ENCODE measurements around the gene AP5Z1. TPM values are rescaled to one million over a fixed set of nuclear protein-coding genes. Genes with fewer than 3 reads are reported as not detected.

AP5Z1 gene
- total RNA-seq, 2 donors from 2014 or later, result 38.1 to 39.0 TPM

DNA sequence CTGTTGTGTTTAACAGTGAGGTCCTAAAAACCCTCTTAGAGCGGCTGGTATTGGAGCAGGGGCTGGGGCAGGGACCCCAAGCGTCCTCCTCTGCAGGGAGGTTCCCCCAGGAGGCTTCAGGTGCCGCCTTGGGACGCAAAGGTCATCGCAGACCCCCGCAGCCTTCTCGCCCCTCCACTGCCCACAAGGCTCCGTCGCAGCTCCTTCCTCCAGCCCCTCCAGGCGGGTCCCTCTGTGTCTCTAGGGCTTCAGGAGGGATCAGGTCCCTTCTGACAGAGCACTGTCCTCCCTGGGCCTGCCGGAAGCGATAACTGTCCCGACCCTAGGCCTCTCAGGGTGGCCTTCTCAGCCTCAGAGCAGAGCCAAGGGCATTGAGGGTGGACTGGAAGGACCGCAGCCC is 26.1 kb upstream of the AP5Z1 start:
- no peaks in the 10 kb centered on the region for H3K27me3 Mint-ChIP-seq (ENCODE audit: low read depth)
- no peaks in the 10 kb centered on the region for H3K9me3 Mint-ChIP-seq
- ATAC-seq (replicated peaks in 1 of 2) (no peak), DNase-seq (no peak)
- peak overlapping the region; percentile 94 for H3K27ac Mint-ChIP-seq
- peaks cover 63% of the 10 kb centered on the region for H3K4me1 Mint-ChIP-seq (ENCODE audit: low read depth)
- peaks cover 3 to 18% of the 10 kb centered on the region in 2 donors for H3K36me3 Mint-ChIP-seq (ENCODE audit: insufficient read depth in 2 of 2)
- peak overlapping the region in 1 of 2 donors; percentile 18 for H3K4me3 Mint-ChIP-seq

DNA sequence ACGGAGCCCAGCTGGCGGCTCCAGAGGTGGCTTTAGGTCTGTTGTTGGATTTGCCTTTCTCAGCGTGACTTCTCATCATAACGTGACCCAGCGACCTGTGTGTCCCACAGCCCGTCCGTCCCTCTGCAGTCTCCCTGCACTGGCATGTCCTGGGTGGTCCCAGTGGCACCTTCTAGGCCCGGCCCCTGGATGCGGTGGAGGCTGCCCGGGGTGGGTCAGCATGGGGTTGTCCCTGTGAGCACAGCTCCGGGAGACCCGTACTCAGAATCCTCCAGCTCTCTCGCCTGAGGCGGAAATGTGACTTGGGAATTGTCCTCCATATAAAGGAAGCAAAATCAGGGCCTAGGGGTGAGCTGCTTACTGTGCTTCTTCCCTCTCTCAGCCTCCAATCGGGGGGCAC is 25.6 kb upstream of the AP5Z1 start:
- no peak overlapping the region for H3K27ac Mint-ChIP-seq
- H3K4me3 Mint-ChIP-seq, result no peak overlapping the region
- H3K27me3 Mint-ChIP-seq (ENCODE audit: low read depth), result no peaks in the 10 kb centered on the region
- no peaks in the 10 kb centered on the region for H3K9me3 Mint-ChIP-seq
- ATAC-seq (replicated peaks in 1 of 2) (no peak), DNase-seq (no peak)
- H3K4me1 Mint-ChIP-seq (ENCODE audit: low read depth), result peaks cover 58% of the 10 kb centered on the region
- peaks cover 3 to 16% of the 10 kb centered on the region in 2 donors for H3K36me3 Mint-ChIP-seq (ENCODE audit: insufficient read depth in 2 of 2)

DNA sequence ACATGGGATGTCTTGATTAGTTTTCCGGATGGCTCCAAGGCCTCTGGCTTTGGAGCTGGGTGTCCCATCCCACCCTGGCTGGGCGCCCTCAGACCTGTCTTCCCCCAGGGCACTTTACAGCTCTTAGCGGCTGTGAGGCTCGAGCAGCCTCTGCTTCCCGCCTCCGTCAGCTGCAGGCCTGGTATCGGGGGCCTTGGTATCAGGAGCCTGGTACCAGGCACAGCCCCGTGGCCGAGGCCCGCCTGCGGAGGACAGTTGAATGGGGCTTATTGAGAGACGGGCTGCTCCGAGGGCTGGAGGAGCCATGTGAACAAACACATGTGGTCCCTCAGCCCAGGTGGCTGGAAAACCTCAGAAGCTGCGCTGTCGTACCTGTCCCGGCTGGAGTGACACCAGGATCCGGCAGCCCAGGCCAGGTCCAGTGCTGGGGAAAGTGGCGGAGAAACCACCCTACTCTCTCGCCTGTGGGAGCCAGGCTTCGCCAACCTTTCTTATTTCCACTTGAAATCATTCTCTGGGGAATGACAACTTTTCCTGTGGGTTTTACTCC is 23.9 kb upstream of the AP5Z1 start:
- Mint-ChIP-seq H3K36me3 (ENCODE audit: insufficient read depth in 2 of 2) (peaks cover 3 to 14% of the 10 kb centered on the region in 2 donors), H3K27ac (no peak overlapping the region)

DNA sequence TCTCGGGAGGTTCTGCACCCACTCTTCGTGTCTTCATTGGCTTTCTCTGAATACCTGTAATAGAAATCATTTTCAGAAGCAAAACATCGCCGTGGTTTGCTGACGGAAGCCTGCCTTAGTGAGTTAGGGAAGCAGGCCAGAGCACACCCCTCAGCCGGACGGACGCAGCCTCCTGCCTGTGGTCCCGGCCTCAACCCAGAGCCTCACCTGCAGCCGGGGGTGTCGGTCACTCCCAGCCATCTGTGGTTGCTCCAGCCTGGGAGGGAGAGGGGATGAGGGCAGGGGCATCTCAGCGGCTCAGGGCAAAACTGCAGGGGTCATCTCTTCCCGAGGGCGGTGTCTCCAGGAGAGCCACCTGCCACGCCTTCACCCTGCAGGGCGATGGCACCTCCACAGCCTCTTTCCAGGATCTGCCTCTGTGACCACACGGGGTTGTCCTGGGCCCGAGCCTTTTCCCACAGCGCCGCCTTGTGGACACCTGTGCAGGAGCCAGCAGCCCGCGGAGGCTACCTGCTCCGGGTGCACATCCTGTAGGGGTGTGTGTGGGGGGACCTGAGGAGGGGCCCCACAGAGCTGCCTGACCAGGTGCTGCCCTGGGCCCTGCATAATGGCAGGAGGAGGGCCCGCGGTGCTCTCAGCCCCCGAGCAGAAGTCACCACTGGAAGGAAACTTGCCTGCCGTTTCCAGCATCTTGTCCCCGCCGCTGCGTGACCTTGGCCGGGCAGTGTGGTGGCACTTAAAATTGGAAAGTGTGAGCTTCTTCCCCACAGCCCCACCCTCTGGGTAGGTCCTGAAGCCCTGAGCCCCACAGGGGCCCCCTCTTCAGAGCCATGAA is 21.6 kb upstream of the AP5Z1 start:
- H3K27me3 Mint-ChIP-seq (ENCODE audit: low read depth), result no peaks in the 10 kb centered on the region
- peaks cover 0 to 9% of the 10 kb centered on the region in 2 donors for H3K36me3 Mint-ChIP-seq (ENCODE audit: insufficient read depth in 2 of 2)
- peak; percentile 86 to 88 for DNase-seq
- peak; percentile 92 to 95 for ATAC-seq (replicated peaks in 1 of 2)
- H3K4me3 Mint-ChIP-seq, result no peak overlapping the region
- H3K9me3 Mint-ChIP-seq, result no peaks in the 10 kb centered on the region
- H3K27ac Mint-ChIP-seq, result no peak overlapping the region
- H3K4me1 Mint-ChIP-seq (ENCODE audit: low read depth), result peaks cover 21% of the 10 kb centered on the region

More for the DNA sequence above, 23.9 kb upstream of the AP5Z1 start:
- Mint-ChIP-seq H3K4me1 (ENCODE audit: low read depth) (peaks cover 44% of the 10 kb centered on the region), H3K4me3 (no peak overlapping the region), H3K9me3 (no peaks in the 10 kb centered on the region), H3K27me3 (ENCODE audit: low read depth) (no peaks in the 10 kb centered on the region)
- ATAC-seq (replicated peaks in 1 of 2) (no peak), DNase-seq (no peak)

DNA sequence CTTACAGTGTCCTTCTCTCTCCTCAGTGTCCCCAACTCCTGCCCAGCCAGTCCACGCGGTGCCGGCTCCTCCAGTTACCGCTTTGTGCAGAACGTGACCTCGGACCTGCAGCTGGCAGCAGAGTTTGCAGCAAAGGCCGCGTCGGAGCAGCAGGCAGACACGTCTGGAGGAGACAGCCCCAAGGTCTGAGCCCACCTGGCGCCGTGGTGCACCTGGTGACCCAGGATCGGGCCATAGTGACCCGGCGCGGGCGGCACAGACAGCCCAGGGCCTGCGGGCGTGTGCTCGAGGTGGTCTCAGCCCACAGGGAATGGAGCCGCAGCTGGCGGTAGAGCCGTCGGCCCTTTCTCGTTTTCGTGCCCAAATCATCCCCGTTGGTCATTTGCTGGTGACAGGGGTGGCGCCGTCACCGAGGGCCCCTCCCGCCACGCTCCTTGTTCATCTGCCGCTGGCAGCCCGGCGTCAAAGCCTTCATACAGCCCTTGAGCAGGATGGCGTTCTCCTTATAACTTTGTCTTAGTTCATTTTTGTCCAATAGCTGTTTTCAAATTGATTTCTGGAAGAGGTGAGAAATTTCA is 20.9 kb upstream of the AP5Z1 start:
- no peak overlapping the region for H3K27ac Mint-ChIP-seq
- no peak overlapping the region for H3K4me3 Mint-ChIP-seq
- peaks cover 17% of the 10 kb centered on the region for H3K4me1 Mint-ChIP-seq (ENCODE audit: low read depth)

DNA sequence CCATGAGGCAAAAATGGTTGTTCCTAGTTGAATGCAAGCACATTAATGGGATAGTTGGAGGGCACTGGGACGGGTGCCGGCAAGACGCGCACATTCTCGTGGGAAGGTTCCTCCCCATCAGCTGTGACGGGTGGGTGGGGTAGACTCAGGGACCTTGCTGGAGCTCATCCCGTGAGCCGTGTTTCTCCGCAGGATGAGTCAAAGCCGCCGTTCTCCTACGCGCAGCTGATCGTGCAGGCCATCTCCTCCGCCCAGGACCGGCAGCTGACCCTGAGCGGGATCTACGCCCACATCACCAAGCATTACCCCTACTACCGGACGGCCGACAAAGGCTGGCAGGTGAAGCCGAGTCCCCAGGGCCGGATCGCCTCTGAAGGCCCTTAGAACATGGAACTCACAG is 20.4 kb upstream of the AP5Z1 start:
- ATAC-seq (replicated peaks in 1 of 2) (no peak), DNase-seq (no peak)
- peaks cover 17% of the 10 kb centered on the region for H3K4me1 Mint-ChIP-seq (ENCODE audit: low read depth)
- H3K9me3 Mint-ChIP-seq, result no peaks in the 10 kb centered on the region
- no peak overlapping the region for H3K4me3 Mint-ChIP-seq
- peaks cover 0 to 5% of the 10 kb centered on the region in 2 donors for H3K36me3 Mint-ChIP-seq (ENCODE audit: insufficient read depth in 2 of 2)
- no peak overlapping the region for H3K27ac Mint-ChIP-seq
- no peaks in the 10 kb centered on the region for H3K27me3 Mint-ChIP-seq (ENCODE audit: low read depth)

More for the DNA sequence above, 20.9 kb upstream of the AP5Z1 start:
- Mint-ChIP-seq H3K27me3 (ENCODE audit: low read depth) (no peaks in the 10 kb centered on the region), H3K9me3 (no peaks in the 10 kb centered on the region), H3K36me3 (ENCODE audit: insufficient read depth in 2 of 2) (peaks cover 0 to 5% of the 10 kb centered on the region in 2 donors)
- DNase-seq, result no peak
- ATAC-seq (replicated peaks in 1 of 2), result no peak

DNA sequence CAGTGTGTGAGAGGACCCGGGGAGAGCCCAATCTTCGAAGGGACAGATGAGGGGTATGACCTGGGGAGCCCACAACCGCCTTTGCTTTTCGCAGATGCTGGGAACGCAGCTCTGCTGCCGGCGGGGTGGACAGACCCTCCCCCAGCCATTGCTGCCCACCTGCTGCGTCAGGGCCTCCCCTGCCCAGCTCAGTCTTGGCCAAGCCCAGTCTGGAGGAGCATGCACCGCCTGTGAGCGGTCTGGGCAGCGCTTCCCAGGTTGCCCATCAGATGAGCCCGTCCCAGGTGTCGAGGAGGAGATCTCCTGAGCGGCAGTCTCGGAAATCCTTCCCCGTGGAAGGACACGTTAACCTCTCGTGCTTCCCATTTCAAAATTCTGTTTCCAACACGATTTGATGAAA is 17.3 kb upstream of the AP5Z1 start:
- Mint-ChIP-seq H3K4me3 (no peak overlapping the region), H3K4me1 (ENCODE audit: low read depth) (peaks cover 7% of the 10 kb centered on the region), H3K27me3 (ENCODE audit: low read depth) (no peaks in the 10 kb centered on the region), H3K36me3 (ENCODE audit: insufficient read depth in 2 of 2) (peaks cover 0 to 3% of the 10 kb centered on the region in 2 donors), H3K9me3 (no peaks in the 10 kb centered on the region), H3K27ac (no peak overlapping the region)
- no peak for DNase-seq
- no peak for ATAC-seq (replicated peaks in 1 of 2)

DNA sequence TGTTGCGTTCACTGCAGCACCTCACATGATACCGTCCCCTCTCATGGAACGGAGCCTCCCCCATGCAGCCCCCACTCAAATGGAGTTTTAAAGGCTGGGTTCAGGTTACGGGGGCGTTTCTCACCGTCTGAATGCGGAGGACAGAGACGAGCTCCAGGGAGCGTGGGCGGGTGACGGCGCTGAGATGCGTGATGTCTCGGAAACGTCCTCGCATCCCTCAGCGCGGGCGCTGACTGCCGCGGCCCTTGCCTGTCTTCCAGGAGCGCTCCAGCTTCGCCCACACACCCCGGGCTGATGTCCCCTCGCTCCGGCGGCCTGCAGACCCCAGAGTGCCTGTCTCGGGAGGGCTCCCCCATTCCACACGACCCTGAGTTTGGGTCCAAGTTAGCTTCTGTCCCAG is 16.6 kb upstream of the AP5Z1 start:
- H3K27me3 Mint-ChIP-seq (ENCODE audit: low read depth), result no peaks in the 10 kb centered on the region
- no peak for DNase-seq
- H3K4me3 Mint-ChIP-seq, result no peak overlapping the region
- ATAC-seq (replicated peaks in 1 of 2), result no peak
- H3K9me3 Mint-ChIP-seq, result no peaks in the 10 kb centered on the region
- H3K36me3 Mint-ChIP-seq (ENCODE audit: insufficient read depth in 2 of 2), result peaks cover 0 to 3% of the 10 kb centered on the region in 2 donors
- H3K27ac Mint-ChIP-seq, result no peak overlapping the region
- H3K4me1 Mint-ChIP-seq (ENCODE audit: low read depth), result peaks cover under 1% of the 10 kb centered on the region

DNA sequence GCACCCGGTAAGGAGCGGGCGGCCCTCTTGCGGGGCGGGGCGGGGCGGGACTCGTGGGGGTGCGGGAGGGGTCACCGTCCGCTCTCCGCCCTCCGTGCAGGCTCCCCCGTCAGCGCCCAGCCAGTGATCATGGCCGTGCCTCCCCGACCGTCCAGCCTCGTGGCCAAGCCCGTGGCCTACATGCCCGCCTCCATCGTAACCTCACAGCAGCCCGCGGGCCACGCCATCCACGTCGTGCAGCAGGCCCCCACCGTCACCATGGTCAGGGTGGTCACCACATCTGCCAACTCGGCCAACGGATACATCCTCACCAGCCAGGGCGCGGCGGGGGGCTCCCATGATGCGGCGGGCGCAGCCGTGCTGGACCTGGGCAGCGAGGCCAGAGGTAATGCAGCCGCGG is 16.2 kb upstream of the AP5Z1 start:
- Mint-ChIP-seq H3K4me1 (ENCODE audit: low read depth) (no peaks in the 10 kb centered on the region), H3K9me3 (no peaks in the 10 kb centered on the region), H3K27ac (no peak overlapping the region), H3K36me3 (ENCODE audit: insufficient read depth in 2 of 2) (peaks cover 0 to 3% of the 10 kb centered on the region in 2 donors), H3K4me3 (no peak overlapping the region), H3K27me3 (ENCODE audit: low read depth) (no peaks in the 10 kb centered on the region)
- no peak for ATAC-seq (replicated peaks in 1 of 2)
- DNase-seq, result no peak

DNA sequence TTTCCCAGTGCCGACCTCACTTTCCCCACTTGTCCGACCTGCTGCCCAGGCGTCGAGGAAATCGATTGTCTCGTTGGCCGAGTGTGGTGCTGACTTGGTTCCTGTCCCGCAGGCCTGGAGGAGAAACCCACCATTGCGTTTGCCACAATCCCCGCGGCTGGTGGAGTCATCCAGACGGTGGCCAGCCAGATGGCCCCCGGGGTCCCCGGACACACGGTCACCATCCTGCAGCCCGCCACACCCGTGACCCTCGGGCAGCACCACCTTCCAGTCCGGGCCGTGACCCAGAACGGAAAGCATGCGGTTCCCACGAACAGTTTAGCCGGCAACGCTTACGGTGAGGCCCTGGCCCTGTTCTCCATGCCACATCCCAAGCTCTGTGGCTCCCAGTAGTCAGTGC is 14.5 kb upstream of the AP5Z1 start:
- Mint-ChIP-seq H3K36me3 (ENCODE audit: insufficient read depth in 2 of 2) (peaks cover 0 to 3% of the 10 kb centered on the region in 2 donors), H3K27me3 (ENCODE audit: low read depth) (no peaks in the 10 kb centered on the region), H3K4me1 (ENCODE audit: low read depth) (no peaks in the 10 kb centered on the region), H3K9me3 (no peaks in the 10 kb centered on the region), H3K4me3 (no peak overlapping the region), H3K27ac (no peak overlapping the region)
- no peak for ATAC-seq (replicated peaks in 1 of 2)
- no peak for DNase-seq

DNA sequence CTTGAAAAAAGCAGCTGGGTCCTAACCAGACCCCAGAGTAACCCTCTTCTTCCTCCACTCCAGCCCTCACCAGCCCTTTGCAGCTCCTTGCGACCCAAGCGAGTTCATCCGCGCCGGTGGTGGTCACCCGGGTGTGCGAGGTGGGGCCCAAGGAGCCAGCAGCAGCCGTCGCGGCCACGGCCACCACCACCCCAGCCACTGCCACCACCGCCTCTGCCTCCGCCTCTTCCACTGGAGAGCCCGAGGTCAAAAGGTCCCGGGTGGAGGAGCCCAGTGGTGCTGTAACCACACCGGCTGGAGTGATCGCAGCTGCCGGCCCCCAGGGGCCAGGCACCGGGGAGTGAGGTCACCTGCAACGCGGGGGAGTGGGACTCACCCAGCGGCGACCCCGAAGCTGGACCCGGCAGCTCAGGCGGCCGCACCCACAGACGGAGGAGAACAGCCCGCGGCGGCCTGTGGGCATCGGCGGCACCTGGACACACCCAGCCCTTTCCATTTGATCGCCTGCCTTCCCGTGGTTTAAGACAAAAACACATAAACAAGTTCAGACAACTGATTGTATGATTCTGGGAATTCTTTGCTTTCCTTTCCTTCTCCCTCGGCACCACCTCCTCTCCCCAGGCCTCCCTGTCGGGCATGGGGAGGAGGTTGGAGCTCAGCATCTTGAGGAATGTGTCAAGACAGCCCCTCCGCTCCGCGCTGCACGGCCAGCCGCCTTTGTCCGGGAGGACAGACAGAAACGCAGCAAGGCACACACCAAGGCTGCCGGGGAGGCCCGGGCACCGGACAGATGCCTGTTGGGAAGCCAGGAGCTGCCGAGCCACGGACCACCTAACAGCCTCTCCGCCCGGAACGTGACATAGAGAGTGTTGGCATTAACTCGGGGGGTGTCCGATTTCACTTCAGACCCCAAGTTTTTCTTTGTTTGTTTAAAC is 13.0 kb upstream of the AP5Z1 start:
- Mint-ChIP-seq H3K4me1 (ENCODE audit: low read depth) (no peaks in the 10 kb centered on the region), H3K36me3 (ENCODE audit: insufficient read depth in 2 of 2) (no peaks in the 10 kb centered on the region), H3K4me3 (no peak overlapping the region), H3K27me3 (ENCODE audit: low read depth) (no peaks in the 10 kb centered on the region), H3K9me3 (no peaks in the 10 kb centered on the region), H3K27ac (no peak overlapping the region)
- no peak for DNase-seq
- ATAC-seq (replicated peaks in 1 of 2), result no peak

DNA sequence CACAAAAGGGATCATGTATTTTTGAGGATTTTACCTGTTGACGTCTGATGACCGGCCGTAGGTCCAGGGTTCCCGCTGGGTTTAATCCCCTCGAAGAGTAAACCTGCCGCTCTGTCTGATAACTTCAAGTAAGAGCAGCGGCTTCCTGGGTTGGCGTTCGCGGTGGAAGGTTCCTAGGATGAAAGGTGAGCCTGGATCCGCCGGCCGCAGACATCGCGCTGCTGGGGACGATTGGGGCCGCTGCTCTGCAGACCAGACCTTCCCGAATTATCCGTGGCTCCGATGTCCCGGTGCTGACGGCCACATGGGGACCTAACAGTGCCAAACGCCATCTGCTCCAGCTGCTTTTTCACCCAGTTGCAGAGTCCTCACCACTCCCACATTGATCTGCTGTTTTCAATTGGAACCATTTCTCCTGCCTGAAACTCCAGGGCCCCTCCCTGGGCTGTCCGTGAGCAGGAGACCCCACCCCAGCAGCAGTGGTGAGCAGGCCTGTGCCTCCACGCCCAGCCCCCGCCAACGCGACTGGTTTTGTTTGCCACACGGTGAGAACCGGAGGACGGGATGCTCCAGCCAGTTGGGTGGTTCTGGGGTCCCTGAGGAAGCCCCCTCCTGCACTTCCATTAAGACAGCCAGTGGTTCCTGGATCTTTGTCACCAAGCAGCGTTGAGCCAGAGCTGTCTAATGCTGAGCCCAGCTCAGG is 12.2 kb upstream of the AP5Z1 start:
- DNase-seq (no peak), ATAC-seq (replicated peaks in 1 of 2) (no peak)
- H3K9me3 Mint-ChIP-seq, result no peaks in the 10 kb centered on the region
- no peaks in the 10 kb centered on the region for H3K4me1 Mint-ChIP-seq (ENCODE audit: low read depth)
- no peaks in the 10 kb centered on the region for H3K27me3 Mint-ChIP-seq (ENCODE audit: low read depth)
- no peak overlapping the region for H3K4me3 Mint-ChIP-seq
- no peaks in the 10 kb centered on the region for H3K36me3 Mint-ChIP-seq (ENCODE audit: insufficient read depth in 2 of 2)
- no peak overlapping the region for H3K27ac Mint-ChIP-seq

Measured in activated T-cell treated with anti-CD3 and anti-CD28 coated beads, Interleukin-2, amount 50 U/mL, for 72 hours (primary cell).